Lung (tissue), 12 donors: ENCODE data around the gene LGR6. TPM values are rescaled to one million over a fixed set of nuclear protein-coding genes. Genes with fewer than 3 reads are reported as not detected.

Experiments used
- ATAC-seq: fragments of 200-7000 bp; cut with Tn5 transposase; one replicate; pipeline ENCODE4 v1.9.1; 2020; ENCODE audit warnings: moderate number of reproducible peaks; ENCODE audit not compliant: insufficient read depth, low FRiP score
- DNase-seq, 3 donors: peaks; one replicate each; pipeline ENCODE4 v3.0.0-alpha.2; 2013 to 2017
- H3K27ac ChIP-seq, 2 donors: one replicate each; pipeline ENCODE4 v1.5.1; 2013; ENCODE audit warnings: mild to moderate bottlenecking in 2 of 2, moderate library complexity in 2 of 2, control low read depth in 1 of 2, inconsistent platforms in 1 of 2, low read depth in 1 of 2, low read length in 1 of 2
- H3K27me3 ChIP-seq, 3 donors: one replicate each; pipeline ENCODE4 v1.5.1; 2013; ENCODE audit warnings: low read length in 2 of 3; ENCODE audit not compliant: control insufficient read depth in 3 of 3, insufficient read depth in 3 of 3
- H3K36me3 ChIP-seq, 4 donors: one replicate each; pipeline ENCODE4 v1.5.1; 2013; ENCODE audit warnings: low read length in 4 of 4, mild to moderate bottlenecking in 1 of 4, moderate library complexity in 1 of 4; ENCODE audit not compliant: control insufficient read depth in 4 of 4, insufficient read depth in 4 of 4
- H3K4me1 ChIP-seq, 5 donors: one replicate each; pipeline ENCODE4 v1.5.1; 2013; ENCODE audit warnings: low read length in 5 of 5, mild to moderate bottlenecking in 2 of 5, moderate library complexity in 1 of 5; ENCODE audit not compliant: control insufficient read depth in 5 of 5, insufficient read depth in 5 of 5
- H3K4me3 ChIP-seq: one replicate; pipeline ENCODE4 v1.5.1; 2013; ENCODE audit warnings: mild to moderate bottlenecking, control low read depth, moderate library complexity
- H3K9ac ChIP-seq, 2 donors: one replicate each; pipeline ENCODE4 v1.5.1; 2013; ENCODE audit warnings: low read length in 2 of 2, control low read depth in 1 of 2; ENCODE audit not compliant: insufficient read depth in 1 of 2
- H3K9me3 ChIP-seq, 4 donors: one replicate each; pipeline ENCODE4 v1.5.1; 2013; ENCODE audit warnings: low read length in 3 of 4, mild to moderate bottlenecking in 1 of 4, moderate library complexity in 1 of 4; ENCODE audit not compliant: control insufficient read depth in 4 of 4, insufficient read depth in 3 of 4
- WGBS, 2 donors: extraction: QIAGEN DNeasy Blood & Tissue Kit; methylation state at CpG; one replicate each; pipeline ENCODE4 v1.1.7; 2013; 5-methylcytosine and 5-hydroxymethylcytosine counted together
- polyA plus RNA-seq, 2 donors: library from polyadenylated mRNA; stranded (reverse); fragments of 200-250 nt; gene quantifications; one replicate each; pipeline ENCODE4 v1.2.1, GENCODE V29; 2013
- total RNA-seq, 2 donors: library from RNA; depleted of rRNA in 1 of 2; stranded (reverse); fragments of >200 nt in 1 of 2; gene quantifications; one replicate each; pipeline ENCODE4 v1.2.1, GENCODE V29; 2014 to 2021
- TF ChIP-seq, protein P1 (sequence below): IDR thresholded peaks from 2 replicates; pipeline ENCODE4 v1.5.1; 2012; ENCODE audit warnings: mild to moderate bottlenecking; ENCODE audit errors: control extremely low read depth, extremely low read depth
- donor health status: control.
- donor health status: control.
- donor health status: Bipolar disorder and iron deficiency.
- donor health status: healthy.
- donor health status: DM: yes; HTN: yes; CAD: no.

LGR6 gene
- total and polyA plus RNA-seq, 4 donors: 0.57 to 4.1 (median 1.3) TPM

DNA sequence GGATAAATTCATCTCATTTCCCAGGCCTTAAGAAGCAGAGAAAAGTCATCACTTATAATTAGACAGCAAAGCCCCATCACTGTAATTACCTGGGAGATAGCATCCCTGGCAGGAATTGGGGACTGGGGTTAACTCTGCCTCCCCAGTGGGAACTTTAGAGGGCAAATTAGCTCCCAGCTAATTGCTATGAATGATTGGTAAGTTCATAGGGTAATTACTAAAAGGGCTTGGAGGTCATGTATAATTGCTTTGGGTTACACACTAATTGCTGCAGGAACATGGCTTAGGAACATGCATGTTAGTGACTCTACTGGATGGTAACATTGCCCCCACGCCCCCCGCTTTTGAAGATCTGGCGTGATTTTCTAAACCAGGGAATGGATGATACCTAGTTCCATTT is 83.3 kb downstream of the LGR6 start:
- H3K4me3 ChIP-seq: no peak overlapping the region
- no peaks in the 10 kb centered on the region for H3K27me3 ChIP-seq
- H3K9ac ChIP-seq: no peak overlapping the region
- no peak for DNase-seq
- TF ChIP-seq, protein P1, sequence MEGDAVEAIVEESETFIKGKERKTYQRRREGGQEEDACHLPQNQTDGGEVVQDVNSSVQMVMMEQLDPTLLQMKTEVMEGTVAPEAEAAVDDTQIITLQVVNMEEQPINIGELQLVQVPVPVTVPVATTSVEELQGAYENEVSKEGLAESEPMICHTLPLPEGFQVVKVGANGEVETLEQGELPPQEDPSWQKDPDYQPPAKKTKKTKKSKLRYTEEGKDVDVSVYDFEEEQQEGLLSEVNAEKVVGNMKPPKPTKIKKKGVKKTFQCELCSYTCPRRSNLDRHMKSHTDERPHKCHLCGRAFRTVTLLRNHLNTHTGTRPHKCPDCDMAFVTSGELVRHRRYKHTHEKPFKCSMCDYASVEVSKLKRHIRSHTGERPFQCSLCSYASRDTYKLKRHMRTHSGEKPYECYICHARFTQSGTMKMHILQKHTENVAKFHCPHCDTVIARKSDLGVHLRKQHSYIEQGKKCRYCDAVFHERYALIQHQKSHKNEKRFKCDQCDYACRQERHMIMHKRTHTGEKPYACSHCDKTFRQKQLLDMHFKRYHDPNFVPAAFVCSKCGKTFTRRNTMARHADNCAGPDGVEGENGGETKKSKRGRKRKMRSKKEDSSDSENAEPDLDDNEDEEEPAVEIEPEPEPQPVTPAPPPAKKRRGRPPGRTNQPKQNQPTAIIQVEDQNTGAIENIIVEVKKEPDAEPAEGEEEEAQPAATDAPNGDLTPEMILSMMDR: no peak
- no peaks in the 10 kb centered on the region for H3K36me3 ChIP-seq
- no peak overlapping the region for H3K27ac ChIP-seq
- 96 to 98% methylated on average over 3 of the region's 3 CpGs for WGBS, 2 donors
- peaks cover 0 to 20% (median 15%) of the 10 kb centered on the region in 5 donors for H3K4me1 ChIP-seq
- H3K9me3 ChIP-seq: no peaks in the 10 kb centered on the region
- no peak for ATAC-seq

DNA sequence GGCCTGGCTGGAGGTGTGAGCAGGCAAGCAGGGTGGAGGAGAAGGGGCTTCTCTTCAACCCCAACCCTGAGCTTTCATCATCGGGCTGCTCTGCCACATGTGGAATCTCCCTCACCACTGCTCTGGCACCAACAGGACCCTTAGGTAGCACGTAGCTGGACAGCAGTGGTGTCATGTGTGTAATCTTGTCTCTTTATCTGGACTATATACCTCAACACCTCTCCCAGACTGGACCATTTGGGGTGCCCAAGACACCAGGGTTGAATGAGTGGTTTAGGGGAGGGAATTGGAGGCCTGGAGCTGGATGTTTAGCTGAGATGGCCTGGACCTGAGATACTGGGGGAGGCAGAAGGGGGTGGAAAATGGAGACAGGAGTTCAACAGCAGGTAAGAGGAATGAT is 85.2 kb downstream of the LGR6 start:
- Histone ChIP-seq H3K4me1 (peaks cover 0 to 39% (median 21%) of the 10 kb centered on the region in 5 donors), H3K27me3 (no peaks in the 10 kb centered on the region), H3K9me3 (no peaks in the 10 kb centered on the region), H3K4me3 (no peak overlapping the region), H3K36me3 (no peaks in the 10 kb centered on the region), H3K9ac (no peak overlapping the region), H3K27ac (no peak overlapping the region)
- ATAC-seq: no peak
- no peak for DNase-seq
- TF ChIP-seq, protein P1: no peak
- 76 to 89% methylated on average over 2 of the region's 2 CpGs for WGBS, 2 donors

DNA sequence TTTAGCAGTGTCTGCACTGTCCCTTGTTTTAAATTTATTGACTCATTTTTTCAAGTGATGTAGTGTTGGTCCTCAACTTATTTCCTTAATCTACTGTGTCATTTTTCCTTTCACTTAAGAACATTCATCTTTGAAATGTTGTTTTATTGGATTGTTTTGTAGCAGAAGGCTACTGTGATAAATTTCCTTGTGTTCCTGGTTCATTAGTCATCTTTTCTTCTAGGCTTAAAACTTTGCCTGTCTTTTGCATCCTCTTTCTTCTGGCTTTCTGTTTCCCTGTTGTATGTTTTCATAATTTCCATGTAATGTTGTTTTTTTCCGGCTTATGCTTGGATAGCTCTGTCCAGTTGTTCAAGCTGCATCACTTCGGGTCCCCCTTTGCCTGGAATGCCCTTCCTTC is 86.2 kb downstream of the LGR6 start:
- Histone ChIP-seq H3K9ac (no peak overlapping the region), H3K27me3 (no peaks in the 10 kb centered on the region), H3K36me3 (no peaks in the 10 kb centered on the region)

More for the DNA sequence above, 86.2 kb downstream of the LGR6 start:
- Histone ChIP-seq H3K9me3 (no peaks in the 10 kb centered on the region), H3K4me1 (peaks cover 0 to 40% (median 21%) of the 10 kb centered on the region in 5 donors), H3K27ac (no peak overlapping the region), H3K4me3 (no peak overlapping the region)
- DNase-seq (no peak), ATAC-seq (no peak)
- 85 to 92% methylated on average over 2 of the region's 2 CpGs for WGBS, 2 donors
- TF ChIP-seq, protein P1: no peak
